CD14-positive monocyte (primary cell): ENCODE data around the gene UBE2E3. TPM values are rescaled to one million over a fixed set of nuclear protein-coding genes. Genes with fewer than 3 reads are reported as not detected.
"Not testable (repeated sequence)": the region's sequence is repeated elsewhere in the genome, so short reads cannot be mapped to it uniquely, and the experiment has no call there.

ENCODE experiments used
- DNase-seq, 3 donors: peaks; one replicate each; pipeline ENCODE4 v3.0.0-alpha.2; 2011 to 2022
- H2AFZ ChIP-seq: 2 replicates; pipeline ENCODE4 v1.6.0; 2012; ENCODE audit warnings: mild to moderate bottlenecking, low read depth, low read length, inconsistent platforms; ENCODE audit not compliant: insufficient read depth, poor library complexity, severe bottlenecking
- H3K27ac ChIP-seq, 2 donors: 1 replicate in 1 of 2; 2 replicates in 1 of 2; pipeline ENCODE4 v1.5.1; 2012 to 2013; ENCODE audit warnings: low read length in 2 of 2, control low read depth in 1 of 2, inconsistent platforms in 1 of 2, low read depth in 1 of 2, mild to moderate bottlenecking in 1 of 2
- H3K27me3 ChIP-seq, 2 donors: one replicate each; pipeline versions ENCODE4 v1.6.0 to v1.6.1; 2011 to 2013; ENCODE audit warnings: low read length in 2 of 2; ENCODE audit not compliant: control insufficient read depth in 2 of 2, insufficient read depth in 2 of 2
- H3K36me3 ChIP-seq, 2 donors: replicated peaks in 1 of 2; 1 replicate in 1 of 2; 2 replicates in 1 of 2; pipeline versions ENCODE4 v1.5.1 to v1.6.1; 2012 to 2013; ENCODE audit warnings: low read length in 2 of 2, control low read depth in 1 of 2, inconsistent platforms in 1 of 2, mild to moderate bottlenecking in 1 of 2; ENCODE audit not compliant: insufficient read depth in 2 of 2, control insufficient read depth in 1 of 2
- H3K4me1 ChIP-seq, 2 donors: 1 replicate in 1 of 2; 2 replicates in 1 of 2; pipeline versions ENCODE4 v1.5.1 to v1.6.1; 2012 to 2013; ENCODE audit warnings: low read length in 2 of 2, control low read depth in 1 of 2, inconsistent platforms in 1 of 2, mild to moderate bottlenecking in 1 of 2, moderate library complexity in 1 of 2; ENCODE audit not compliant: insufficient read depth in 2 of 2, control insufficient read depth in 1 of 2
- H3K4me2 ChIP-seq: replicated peaks from 2 replicates; pipeline ENCODE3; 2012; ENCODE audit warnings: low read length, moderate library complexity, mild to moderate bottlenecking; ENCODE audit not compliant: poor library complexity, severe bottlenecking; ENCODE audit errors: extremely low read depth
- H3K4me3 ChIP-seq, 3 experiments: fragments of 200-600 bp in 1 of 3; sonication (generic) in 1 of 3; replicated peaks in 1 of 3; 1 replicate in 2 of 3; 2 replicates in 1 of 3; pipeline ENCODE4 v1.5.1; 2011 to 2013; ENCODE audit warnings: low read length in 3 of 3, mild to moderate bottlenecking in 3 of 3, control low read depth in 2 of 3, low read depth in 2 of 3, inconsistent platforms in 1 of 3, moderate library complexity in 1 of 3
- H3K79me2 ChIP-seq: 2 replicates; pipeline ENCODE4 v1.6.0; 2012; ENCODE audit warnings: mild to moderate bottlenecking, control low read depth, inconsistent platforms, low read length, moderate library complexity; ENCODE audit not compliant: insufficient read depth
- H3K9ac ChIP-seq: 2 replicates; pipeline ENCODE4 v1.6.0; 2017; ENCODE audit warnings: low read length, mild to moderate bottlenecking; ENCODE audit not compliant: insufficient read depth, poor library complexity, severe bottlenecking
- H3K9me3 ChIP-seq, 2 donors: replicated peaks in 1 of 2; 1 replicate in 1 of 2; 2 replicates in 1 of 2; pipeline versions ENCODE4 v1.5.1 to v1.6.1; 2012 to 2013; ENCODE audit warnings: low read length in 2 of 2, control low read depth in 1 of 2; ENCODE audit not compliant: control insufficient read depth in 1 of 2, insufficient read depth in 1 of 2
- H4K20me1 ChIP-seq: 2 replicates; pipeline ENCODE4 v1.6.0; 2012; ENCODE audit warnings: mild to moderate bottlenecking, low read length, control low read depth, moderate library complexity; ENCODE audit not compliant: insufficient read depth
- H3K27ac Mint-ChIP-seq, 7 donors: one replicate each; pipeline ENCODE4 v1.8.0; 2020; ENCODE audit warnings: mild to moderate bottlenecking in 7 of 7, mixed read lengths in 7 of 7, moderate library complexity in 6 of 7, inconsistent platforms in 2 of 7
- H3K27me3 Mint-ChIP-seq, 3 donors: one replicate each; pipeline ENCODE4 v1.8.0; 2021 to 2022; ENCODE audit warnings: low read depth in 3 of 3, mild to moderate bottlenecking in 3 of 3, mixed read lengths in 3 of 3, moderate library complexity in 3 of 3, inconsistent platforms in 1 of 3
- H3K36me3 Mint-ChIP-seq, 2 donors: one replicate each; pipeline ENCODE4 v1.8.0; 2020; ENCODE audit warnings: mixed read lengths in 2 of 2, inconsistent platforms in 1 of 2, mild to moderate bottlenecking in 1 of 2
- H3K4me1 Mint-ChIP-seq: one replicate; pipeline ENCODE4 v1.8.0; 2020; ENCODE audit warnings: mild to moderate bottlenecking, mixed read lengths
- H3K4me3 Mint-ChIP-seq, 2 donors: one replicate each; pipeline ENCODE4 v1.8.0; 2020; ENCODE audit warnings: mild to moderate bottlenecking in 2 of 2, mixed read lengths in 2 of 2, moderate library complexity in 1 of 2
- H3K9me3 Mint-ChIP-seq, 7 donors: one replicate each; pipeline ENCODE4 v1.8.0; 2020 to 2022; ENCODE audit warnings: mixed read lengths in 7 of 7, mild to moderate bottlenecking in 6 of 7, moderate library complexity in 6 of 7, inconsistent platforms in 2 of 7
- CTCF ChIP-seq: fragments of 200-600 bp; IDR thresholded peaks from one replicate; pipeline ENCODE4 v1.8.0; 2022; ENCODE audit warnings: antibody characterized with exemption, mild to moderate bottlenecking
- WGBS: methylation state at CpG from one replicate; pipeline ENCODE4 v1.1.5; 2013; ENCODE audit warnings: missing lambda C conversion rate; ENCODE audit not compliant: insufficient coverage; 5-methylcytosine and 5-hydroxymethylcytosine counted together
- intact Hi-C, 2 donors: fragments of 100-400 bp; cut with micrococcal nuclease; formaldehyde crosslinking; loops; one replicate each; pipeline versions ENCODE4 v1.15.0 to v1.15.1; 2023
- polyA plus RNA-seq, 3 donors: library from polyadenylated mRNA; depleted of rRNA in 1 of 3; unstranded in 2 of 3; stranded (reverse) in 1 of 3; fragments of 300-500 nt in 2 of 3; fragments of >200 nt in 1 of 3; fragmentation: Illumina TruSeq in 2 of 3; gene quantifications; 1 replicate in 2 of 3; 2 replicates in 1 of 3; pipeline ENCODE4 v1.2.3, GENCODE V29; 2012 to 2021

The UBE2E3 gene
- polyA plus RNA-seq, 3 donors, result 45.9 to 67.5 (median 52.1) TPM

- H3K27me3 ChIP-seq, result no peaks in the 10 kb centered on the region
- intact Hi-C loops, result loop anchor here in 1 of 2 donors (10.0 kb wide), 1 partner anchor 629 kb away; no protein-coding TSS in a partner anchor
- H3K27ac Mint-ChIP-seq, result no peak overlapping the region
- no peak overlapping the region for H3K4me3 Mint-ChIP-seq
- TF ChIP-seq CTCF, result no peak
- no peaks in the 10 kb centered on the region for H4K20me1 ChIP-seq
- H2AFZ ChIP-seq, result no peak overlapping the region
- no peak overlapping the region for H3K4me2 ChIP-seq
- WGBS, result 100% methylated on average over 1 of the region's 1 CpG
- H3K79me2 ChIP-seq, result no peaks in the 10 kb centered on the region
- peaks cover 3% of the 10 kb centered on the region for H3K4me1 Mint-ChIP-seq
- no peak overlapping the region for H3K4me3 ChIP-seq
- H3K27ac ChIP-seq, result no peak overlapping the region
- no peaks in the 10 kb centered on the region for H3K36me3 ChIP-seq
- no peak overlapping the region for H3K9ac ChIP-seq
- H3K9me3 Mint-ChIP-seq, result peaks cover 0 to 2% (median 0%) of the 10 kb centered on the region in 7 donors
- DNase-seq, result no peak
- H3K36me3 Mint-ChIP-seq, result no peaks in the 10 kb centered on the region
- peaks cover 0 to 8% (median 2%) of the 10 kb centered on the region in 3 donors for H3K27me3 Mint-ChIP-seq
- no peaks in the 10 kb centered on the region for H3K9me3 ChIP-seq
- H3K4me1 ChIP-seq, result no peaks in the 10 kb centered on the region
Observed at GRCh38 chr2:181085734-181086133, 105.3 kb downstream of the UBE2E3 start.

GRCh38 chr2:181091920-181092319, 111.5 kb downstream of the UBE2E3 start:
- H2AFZ ChIP-seq, H3K4me1 ChIP-seq, H3K36me3 Mint-ChIP-seq, H3K4me3 Mint-ChIP-seq, H3K27me3 Mint-ChIP-seq, H3K79me2 ChIP-seq, H3K4me1 Mint-ChIP-seq, H3K4me2 ChIP-seq, H3K27ac ChIP-seq, H3K9ac ChIP-seq, H3K27ac Mint-ChIP-seq, H3K27me3 ChIP-seq, H3K9me3 ChIP-seq, H3K36me3 ChIP-seq, intact Hi-C loops, DNase-seq, H3K4me3 ChIP-seq, H4K20me1 ChIP-seq: not testable (repeated sequence)
- no CpG with 5 or more reads among the region's 4 CpGs for WGBS
- peaks cover 7 to 29% (median 15%) of the 10 kb centered on the region in 7 donors for H3K9me3 Mint-ChIP-seq
